ENCODE results near the gene NCOR1. TPM values are rescaled to one million over a fixed set of nuclear protein-coding genes. Genes with fewer than 3 reads are reported as not detected.

Gene NCOR1
- total RNA-seq, 1 donor from 2014 or later: 112 TPM

DNA sequence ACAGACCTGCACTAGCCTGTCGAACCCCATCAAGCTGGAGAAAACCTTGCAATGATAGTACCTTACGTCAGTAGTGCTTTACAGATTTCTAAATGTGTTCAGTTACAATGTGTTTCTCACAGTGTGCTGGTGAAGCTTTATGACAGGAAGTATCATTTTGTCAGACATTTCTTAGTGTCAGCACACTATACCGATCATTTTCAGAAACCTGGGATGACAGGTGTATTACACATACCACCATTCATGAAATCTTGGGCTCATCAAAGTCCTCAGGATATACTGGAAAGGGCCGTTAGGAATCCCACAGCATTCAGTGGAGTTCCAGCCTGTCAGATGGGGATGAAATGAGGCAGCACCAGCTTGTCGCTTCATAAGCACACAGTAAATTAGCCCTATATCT is 188.4 kb downstream of the NCOR1 start:
- no peak for DNase-seq

- no peak for DNase-seq
Measured at GRCh38 chr17:16025202-16025601, 190.1 kb downstream of the NCOR1 start.

DNA sequence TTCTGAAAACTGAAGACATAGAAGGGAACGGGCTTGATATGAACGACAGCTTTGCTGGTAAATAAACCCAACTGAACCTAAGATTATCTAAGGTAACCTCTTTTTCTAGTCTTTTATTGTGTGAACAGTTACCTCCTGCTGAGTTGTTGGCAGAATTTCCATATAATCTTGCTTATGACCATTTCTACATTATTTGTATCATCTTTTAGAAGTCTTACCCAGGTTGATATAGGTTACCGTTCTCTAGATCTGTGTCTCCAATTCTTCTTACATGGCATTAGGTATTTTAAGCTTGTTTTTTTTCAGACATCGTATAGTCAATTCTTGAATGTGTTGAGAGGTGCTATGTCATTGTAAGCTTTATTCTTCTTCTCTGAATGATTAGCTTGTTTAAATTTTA is 191.5 kb downstream of the NCOR1 start:
- no peak for DNase-seq

DNA sequence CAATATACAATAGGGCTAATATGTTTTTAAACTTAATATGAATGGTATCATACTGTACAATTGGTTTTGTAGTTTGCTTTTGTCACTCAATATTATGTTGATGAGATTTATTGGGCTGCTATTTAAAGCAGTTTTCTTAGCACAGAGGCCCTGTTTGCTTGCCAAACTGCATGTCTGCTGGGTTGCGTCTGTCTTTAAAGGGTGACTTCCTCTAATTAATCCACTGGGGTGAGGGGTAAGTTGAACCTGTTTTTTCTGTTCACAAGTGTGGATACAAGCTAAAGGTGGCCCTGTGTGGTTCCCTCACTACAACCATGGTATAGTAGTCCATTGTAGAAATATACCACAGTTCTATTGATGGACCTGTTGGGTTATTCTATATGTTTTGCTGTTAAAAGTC is 196.0 kb downstream of the NCOR1 start:
- no peak for DNase-seq

DNA sequence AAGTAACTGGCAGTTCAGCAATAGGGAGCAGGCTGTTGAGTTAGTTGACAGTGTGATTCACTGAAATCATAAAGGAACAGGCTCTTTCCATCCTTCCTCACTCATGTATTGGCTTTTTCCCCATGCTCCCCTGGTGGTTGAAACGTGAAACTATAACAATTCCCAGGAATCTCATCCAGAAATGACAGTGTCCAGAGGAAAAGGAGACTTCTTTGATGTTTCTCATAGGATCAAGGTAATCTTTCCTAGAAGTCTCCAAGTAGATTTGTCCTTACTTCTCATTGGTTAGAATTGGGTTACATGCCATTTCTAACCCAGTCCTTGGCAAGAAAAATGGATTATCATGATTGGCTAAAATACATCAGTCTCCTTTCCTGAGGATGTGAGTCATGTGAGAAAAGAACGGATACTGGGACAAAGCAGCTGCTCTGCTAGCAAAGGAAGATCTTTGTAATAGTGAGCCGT is 201.4 kb downstream of the NCOR1 start:
- DNase-seq: no peak

- DNase-seq: no peak
Measured at GRCh38 chr17:16007439-16007838, 207.9 kb downstream of the NCOR1 start.

DNA sequence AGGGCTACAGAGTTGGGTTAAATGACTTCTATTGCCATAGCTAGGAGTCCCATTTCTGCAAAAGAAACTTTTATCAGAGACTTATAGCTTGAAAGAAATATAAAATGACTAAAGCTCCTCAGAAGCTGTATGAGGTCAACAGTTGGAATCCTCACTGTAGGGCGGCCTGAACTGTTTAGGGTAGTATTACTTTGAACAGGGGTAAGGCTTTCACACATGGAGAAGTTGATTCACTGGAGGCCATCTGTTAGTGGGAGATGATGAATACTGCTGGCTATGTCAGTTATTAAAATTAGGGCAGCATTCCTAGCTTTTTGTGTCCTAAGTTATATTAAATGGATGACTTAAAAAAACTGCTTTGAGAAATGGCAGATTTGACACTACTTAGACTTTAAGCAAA is 209.7 kb downstream of the NCOR1 start:
- no peak for DNase-seq

GRCh38 chr17:16003841-16004240 is 211.5 kb downstream of the NCOR1 start:
- no peak for DNase-seq

- DNase-seq: no peak
Measured at GRCh38 chr17:16002708-16003260, 212.6 kb downstream of the NCOR1 start.

DNA sequence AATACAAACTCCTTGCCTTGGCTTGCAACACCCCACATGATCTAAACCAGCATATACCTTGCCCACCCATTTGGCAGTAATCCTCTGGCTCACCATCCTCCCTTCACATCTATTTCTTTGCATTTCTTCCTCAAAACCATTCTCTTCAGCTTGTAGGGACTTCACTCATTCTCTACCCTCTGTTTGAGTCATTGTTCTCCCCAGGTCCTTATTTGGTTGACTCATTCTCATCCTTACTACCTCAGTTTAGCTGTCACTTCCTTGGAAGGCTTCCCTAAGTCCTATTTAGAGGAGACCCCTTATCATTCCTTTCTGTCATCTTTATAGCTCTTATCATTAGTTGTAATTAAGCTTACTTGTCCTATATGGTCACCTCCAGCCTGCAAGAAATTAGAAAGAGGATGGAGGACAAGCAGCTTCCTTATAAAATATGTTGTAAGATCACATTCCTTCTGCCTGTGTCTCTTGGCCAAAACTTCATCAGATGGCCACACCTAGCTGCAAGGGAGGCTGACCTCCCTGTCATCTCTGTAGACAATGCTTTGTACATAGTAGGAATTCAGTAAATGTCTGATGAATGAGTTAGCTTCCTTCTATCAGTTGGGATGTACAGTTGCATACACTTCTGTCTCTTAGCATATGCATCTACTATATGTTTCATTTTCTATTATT is 214.0 kb downstream of the NCOR1 start:
- no peak for DNase-seq

- peak; percentile 39 for DNase-seq
Measured at GRCh38 chr17:15999974-16000827, 215.1 kb downstream of the NCOR1 start.

DNA sequence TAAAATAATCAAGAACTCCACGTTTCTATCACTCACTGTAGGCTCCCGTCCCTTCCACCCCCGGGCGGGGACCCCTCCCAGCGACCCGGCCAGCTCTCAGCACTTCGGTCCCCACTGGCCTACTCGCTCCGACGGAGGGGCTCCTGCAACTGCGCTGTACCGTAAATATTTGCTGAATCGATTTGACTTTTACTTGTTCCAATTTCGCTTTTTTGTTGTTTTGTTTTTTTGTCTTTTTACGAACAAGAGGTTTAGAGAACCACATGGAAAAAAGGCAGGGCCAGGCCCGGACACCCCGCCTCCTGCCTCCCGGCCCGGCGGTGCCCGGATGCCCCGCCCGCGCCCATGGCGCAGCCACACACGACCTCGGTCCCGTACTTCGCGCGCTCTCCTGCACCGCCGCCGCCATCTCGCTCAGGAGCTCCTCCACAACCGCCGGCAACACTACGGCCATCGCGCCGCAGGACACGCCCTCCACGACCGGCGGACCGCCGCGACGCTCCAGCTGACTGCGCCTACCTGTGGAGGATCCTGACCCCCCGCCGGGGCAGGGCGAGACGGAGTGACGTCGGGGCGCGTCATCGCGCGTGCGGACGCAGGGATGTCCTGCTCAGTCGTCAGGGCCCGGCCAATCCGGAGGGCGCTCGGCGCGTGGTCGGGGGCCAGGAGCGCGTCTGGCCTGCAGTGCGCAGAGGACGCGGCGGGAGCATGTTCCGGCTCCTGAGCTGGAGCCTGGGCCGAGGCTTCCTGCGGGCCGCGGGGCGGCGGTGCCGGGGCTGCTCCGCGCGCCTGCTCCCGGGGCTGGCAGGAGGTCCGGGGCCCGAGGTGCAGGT is 216.0 kb downstream of the NCOR1 start, which contains the start of the genes TTC19 and ZSWIM7:
Gene TTC19 (plus strand): TSS at position 684 of the 833 bp plus-strand sequence. CDS start 25 bp downstream, at position 709.
Gene ZSWIM7 (minus strand): TSS at position 564 of the 833 bp plus-strand sequence. CDS start 110 bp downstream, at position 454.
- peak; percentile 91 for DNase-seq

DNA sequence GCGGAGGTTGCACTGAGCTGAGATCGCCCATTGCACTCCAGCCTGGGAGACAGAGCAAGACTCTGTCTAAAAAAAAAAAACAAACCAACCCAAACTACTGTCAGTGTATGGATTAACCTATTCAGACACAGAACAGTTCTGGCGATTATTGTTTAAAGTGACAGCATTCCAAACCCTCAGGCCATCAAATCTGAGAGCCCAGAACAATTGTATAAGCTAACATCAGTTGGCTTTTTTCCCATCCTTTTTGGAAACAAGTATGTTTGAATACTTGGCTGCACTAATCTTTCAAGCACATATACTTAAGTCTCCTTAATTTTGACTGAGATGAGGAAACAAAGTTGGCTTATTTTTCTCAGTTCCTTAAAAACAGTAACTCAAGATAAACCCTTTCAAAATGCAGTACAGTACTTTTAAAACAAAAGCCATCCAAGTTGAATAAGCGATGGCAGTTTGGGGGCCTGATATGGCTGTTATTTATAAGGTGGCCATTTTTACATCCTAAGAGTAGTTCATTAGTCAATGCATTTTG is 217.2 kb downstream of the NCOR1 start:
- no peak for DNase-seq

GRCh38 chr17:15996322-15996721 is 219.0 kb downstream of the NCOR1 start:
- no peak for DNase-seq

DNA sequence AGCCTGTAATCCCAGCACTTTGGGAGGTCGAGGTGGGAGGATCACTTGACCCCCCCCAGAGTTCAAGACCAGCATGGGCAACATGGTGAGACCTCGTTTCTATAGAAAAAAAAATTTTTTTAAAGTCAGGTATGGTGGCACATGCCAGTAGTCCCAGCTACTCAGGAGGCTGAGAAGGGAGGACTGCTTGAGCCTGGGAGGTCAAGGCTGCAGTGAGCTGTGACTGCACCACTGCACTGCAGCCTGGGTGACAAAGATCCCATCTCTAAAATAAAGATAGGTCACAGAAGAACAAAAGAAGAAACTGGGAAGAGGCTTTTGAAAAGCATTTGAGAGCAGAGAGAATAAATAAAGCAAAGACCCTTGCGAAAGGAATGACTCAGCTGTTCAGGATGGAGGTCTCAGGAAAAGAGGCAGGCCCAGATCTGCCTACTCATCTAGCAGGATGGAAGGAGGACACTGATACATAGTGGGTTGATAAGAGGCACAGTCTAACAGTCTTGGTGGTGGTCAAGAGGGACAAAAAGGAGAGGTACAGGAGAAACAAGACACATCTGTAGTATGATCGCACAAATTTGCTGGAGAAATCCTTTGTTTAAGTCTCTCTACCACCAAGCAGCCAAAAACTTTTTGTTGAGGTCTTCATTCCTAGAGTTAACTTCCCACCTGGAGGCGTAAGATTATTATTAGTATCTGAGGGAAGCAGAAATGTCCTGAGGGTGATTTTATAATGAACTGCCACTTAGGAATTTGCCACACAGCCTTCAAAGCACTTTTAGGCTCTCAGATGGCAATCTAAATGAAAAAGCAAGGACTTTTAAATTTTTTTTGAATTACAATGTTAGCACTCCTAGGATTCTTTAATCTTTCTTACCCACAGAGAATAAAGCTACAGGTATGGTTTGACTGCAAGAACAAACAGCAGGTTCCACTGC is 233.4 kb downstream of the NCOR1 start:
- no peak for DNase-seq

- DNase-seq: no peak
Measured at GRCh38 chr17:15981208-15981607, 234.1 kb downstream of the NCOR1 start.

Data from skin of body (tissue), 2 donors.